GM12878 (cell line): ENCODE data around the gene HCN1. TPM values are rescaled to one million over a fixed set of nuclear protein-coding genes. Genes with fewer than 3 reads are reported as not detected.

Experiments
- ATAC-seq: fragments of 200-7000 bp; cut with Tn5 transposase; 3 replicates; pipeline ENCODE4 v1.9.1; 2020; ENCODE audit warnings: mild to moderate bottlenecking, moderate library complexity
- BruUV-seq: library from RNA; stranded (reverse); fragments of 400-500 nt; replicated peaks from 2 replicates; lab custom pipeline; 2021; lab: Mats Ljungman, UMichigan
- CTCF ChIA-PET: fragments of 300-600 bp; sonication (Branson Sonifier 250); formaldehyde crosslinking; extraction: SDS; loops from one replicate; lab custom pipeline; 2021; ENCODE audit warnings: inconsistent platforms; lab: Yijun Ruan, JAX
- POLR2A ChIA-PET: fragments of 350-600 bp; formaldehyde crosslinking; extraction: SDS; loops from one replicate; lab custom pipeline; 2021; ENCODE audit warnings: inconsistent platforms; lab: Charles Lee
- RAD21 ChIA-PET: fragments of 300-600 bp; sonication (Branson Sonifier 250); formaldehyde crosslinking; loops from one replicate; lab custom pipeline; 2023; ENCODE audit warnings: antibody characterized with exemption; ENCODE audit not compliant: unreplicated experiment; lab: Charles Lee
- SMC1A ChIA-PET: fragments of 300-600 bp; sonication (Branson Sonifier 250); formaldehyde crosslinking; loops from one replicate; lab custom pipeline; 2023; ENCODE audit not compliant: unreplicated experiment, uncharacterized antibody; lab: Charles Lee
- DNase-seq: peaks from one replicate; pipeline ENCODE4 v3.0.0-alpha.2; 2011; ENCODE audit warnings: low read depth, low spot score
- FAIRE-seq: peaks from 3 replicates; lab custom pipeline; 2011; peaks lifted over from hg19 to GRCh38; lab: Jason Lieb, UNC
- H2AFZ ChIP-seq: 2 replicates; pipeline ENCODE4 v1.6.0; 2011; ENCODE audit warnings: low read depth, low read length, control low read depth; ENCODE audit not compliant: control insufficient read depth
- H3K27ac ChIP-seq: 2 replicates; pipeline ENCODE4 v1.5.1; 2011; ENCODE audit warnings: control low read depth; ENCODE audit not compliant: control insufficient read depth, insufficient read depth
- H3K27me3 ChIP-seq, 2 experiments: replicated peaks in 1 of 2; 2 replicates each; pipeline versions ENCODE4 v1.6.0 to v1.6.1; 2011; ENCODE audit warnings: low read length in 1 of 2; ENCODE audit not compliant: control insufficient read depth in 2 of 2, insufficient read depth in 2 of 2
- H3K36me3 ChIP-seq, 2 experiments: 2 replicates each; pipeline ENCODE4 v1.5.1; 2011; ENCODE audit warnings: low read length in 1 of 2; ENCODE audit not compliant: control insufficient read depth in 2 of 2, insufficient read depth in 2 of 2
- H3K4me1 ChIP-seq: 2 replicates; pipeline ENCODE4 v1.6.1; 2011; ENCODE audit warnings: mild to moderate bottlenecking, low read length, moderate library complexity, mixed read lengths; ENCODE audit not compliant: control insufficient read depth, insufficient read depth
- H3K4me2 ChIP-seq: 2 replicates; pipeline ENCODE4 v1.6.0; 2011; ENCODE audit warnings: control low read depth; ENCODE audit not compliant: control insufficient read depth, insufficient read depth
- H3K4me3 ChIP-seq: fragments of 200-600 bp; sonication (generic); 2 replicates; pipeline ENCODE4 v1.5.1; 2016
- H3K79me2 ChIP-seq: 2 replicates; pipeline ENCODE4 v1.6.0; 2011; ENCODE audit warnings: low read length; ENCODE audit not compliant: control insufficient read depth, insufficient read depth
- H3K9ac ChIP-seq: 2 replicates; pipeline ENCODE4 v1.8.0; 2011; ENCODE audit warnings: low read length, control low read depth, mixed read lengths; ENCODE audit not compliant: control insufficient read depth, insufficient read depth
- H3K9me3 ChIP-seq: replicated peaks from 3 replicates; pipeline ENCODE4 v1.5.1; 2011; ENCODE audit warnings: mild to moderate bottlenecking, low read length; ENCODE audit not compliant: control insufficient read depth, insufficient read depth
- H4K20me1 ChIP-seq: 2 replicates; pipeline ENCODE4 v1.6.0; 2011; ENCODE audit not compliant: control insufficient read depth, insufficient read depth
- CREB1 ChIP-seq: IDR thresholded peaks from 2 replicates; pipeline ENCODE4 v1.6.1; 2012; ENCODE audit warnings: low read depth, mild to moderate bottlenecking, inconsistent platforms
- CUX1 ChIP-seq: IDR thresholded peaks from 2 replicates; pipeline ENCODE4 v1.6.1; 2012; ENCODE audit warnings: improper control_type of control experiment, low read depth, low read length; ENCODE audit not compliant: insufficient replicate concordance
- E4F1 ChIP-seq: fragments of 450-650 bp; IDR thresholded peaks from 2 replicates; pipeline ENCODE4 v1.6.1; 2018; ENCODE audit warnings: borderline replicate concordance, mild to moderate bottlenecking; ENCODE audit not compliant: partially characterized antibody
- ELK1 ChIP-seq: IDR thresholded peaks from 2 replicates; pipeline ENCODE4 v1.6.1; 2012; ENCODE audit warnings: low read depth, low read length, improper control_type of control experiment
- KLF5 ChIP-seq: fragments of 450-650 bp; IDR thresholded peaks from 2 replicates; pipeline ENCODE4 v1.6.1; 2014; ENCODE audit warnings: mild to moderate bottlenecking; ENCODE audit not compliant: partially characterized antibody
- PAX5 ChIP-seq: IDR thresholded peaks from 2 replicates; pipeline ENCODE4 v1.6.1; 2011; ENCODE audit warnings: low read depth, low read length, borderline replicate concordance
- PAX8 ChIP-seq: fragments of 450-650 bp; IDR thresholded peaks from 2 replicates; pipeline ENCODE4 v1.6.1; 2017; ENCODE audit warnings: mild to moderate bottlenecking, moderate library complexity
- SRF ChIP-seq, 2 experiments: IDR thresholded peaks; 2 replicates each; pipeline ENCODE4 v1.6.1; 2011; ENCODE audit warnings: low read depth in 2 of 2, low read length in 2 of 2, mild to moderate bottlenecking in 1 of 2, moderate library complexity in 1 of 2
- WGBS: methylation state at CpG from one replicate; pipeline ENCODE4 v1.1.6; 2016; ENCODE audit warnings: low lambda C conversion rate; ENCODE audit not compliant: insufficient replicate concordance, insufficient coverage; ENCODE audit errors: missing lambda C conversion rate; 5-methylcytosine and 5-hydroxymethylcytosine counted together
- in situ Hi-C: fragments of 300-500 bp; cut with MboI; formaldehyde crosslinking; loops from 9 replicates; pipeline ENCODE4 v1.14.3; 2018; ENCODE audit warnings: mixed read lengths
- intact Hi-C: fragments of 100-400 bp; cut with micrococcal nuclease; formaldehyde crosslinking; loops from one replicate; pipeline ENCODE4 v1.14.2; 2022; ENCODE audit not compliant: unreplicated experiment
- polyA plus RNA-seq, 11 experiments: library from polyadenylated mRNA; depleted of rRNA in 4 of 11; unstranded in 6 of 11; stranded (reverse) in 5 of 11; fragments of >200 nt; fragmentation: Nextera tagmentation in 4 of 11; fragmentation: Illumina TruSeq in 1 of 11; extraction: Ambion mirVana in 4 of 11; extraction: Trizol in 1 of 11; gene quantifications; 1 replicate in 1 of 11; 2 replicates in 10 of 11; pipeline versions ENCODE4 v1.2.1 to v1.2.3, GENCODE V29; 2011 to 2016; ENCODE audit warnings: inconsistent platforms in 2 of 11, missing spikeins in 2 of 11, low read depth in 1 of 11
- total RNA-seq, 4 experiments: library from RNA; depleted of rRNA in 3 of 4; stranded (reverse); fragments of >200 nt in 3 of 4; fragmentation: Illumina TruSeq in 1 of 4; extraction: Trizol in 1 of 4; gene quantifications; 2 replicates each; pipeline versions ENCODE4 v1.2.1 to v1.2.3, GENCODE V29; 2013 to 2021
- TF ChIP-seq, protein P1 (sequence below): IDR thresholded peaks from 2 replicates; pipeline ENCODE4 v1.6.1; 2012; ENCODE audit warnings: low read length, inconsistent platforms
- TF ChIP-seq, protein P2 (sequence below): IDR thresholded peaks from 2 replicates; pipeline ENCODE4 v1.6.1; 2011; ENCODE audit warnings: borderline replicate concordance, low read depth, mild to moderate bottlenecking, moderate library complexity, low read length; ENCODE audit not compliant: insufficient read depth, poor library complexity, severe bottlenecking

The HCN1 gene
- total and polyA plus RNA-seq, 10 of the 15 experiments (the other 5 are each of a cell fraction or from before 2014, with no cell fraction given), result not detected

DNA sequence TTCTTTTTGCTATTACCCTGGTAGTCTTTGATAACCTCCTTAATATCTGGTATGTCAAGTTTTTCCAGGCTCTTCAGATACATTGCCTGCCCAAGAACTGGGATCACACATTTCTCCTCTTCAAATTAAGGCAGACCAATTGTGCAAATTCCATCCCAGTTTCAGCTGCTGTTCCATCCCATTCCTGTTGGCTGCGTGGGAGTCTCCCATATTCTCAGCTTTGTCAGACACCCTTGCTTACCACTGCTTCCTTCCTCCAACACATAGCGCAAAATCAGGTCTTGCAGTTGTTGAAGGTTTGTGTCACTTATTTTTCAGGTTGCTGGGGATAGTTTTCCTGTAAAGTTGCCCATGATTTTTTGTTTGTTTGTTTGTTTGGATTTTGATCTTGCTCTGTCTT, 15.2 kb downstream of the HCN1 start:
- CTCF ChIA-PET, result no interaction called here
- POLR2A ChIA-PET, result no interaction called here
- in situ Hi-C loops (no loop called here), intact Hi-C loops (no loop called here)
- SMC1A ChIA-PET, result no interaction called here
- Histone ChIP-seq H2AFZ (no peak overlapping the region), H3K4me1 (no peaks in the 10 kb centered on the region), H3K4me3 (no peak overlapping the region), H3K36me3 (no peaks in the 10 kb centered on the region), H3K4me2 (no peak overlapping the region), H3K9me3 (no peaks in the 10 kb centered on the region), H3K9ac (no peak overlapping the region), H4K20me1 (no peaks in the 10 kb centered on the region), H3K27ac (no peak overlapping the region), H3K27me3 (no peaks in the 10 kb centered on the region), H3K79me2 (no peaks in the 10 kb centered on the region)
- RAD21 ChIA-PET, result no interaction called here
- no peak for ATAC-seq
- 45% methylated on average over 2 of the region's 2 CpGs for WGBS
- no peak for FAIRE-seq
- no peak for DNase-seq
- BruUV-seq, result no TSS peak
- no peak for TF ChIP-seq CUX1
- TF ChIP-seq, protein P1, sequence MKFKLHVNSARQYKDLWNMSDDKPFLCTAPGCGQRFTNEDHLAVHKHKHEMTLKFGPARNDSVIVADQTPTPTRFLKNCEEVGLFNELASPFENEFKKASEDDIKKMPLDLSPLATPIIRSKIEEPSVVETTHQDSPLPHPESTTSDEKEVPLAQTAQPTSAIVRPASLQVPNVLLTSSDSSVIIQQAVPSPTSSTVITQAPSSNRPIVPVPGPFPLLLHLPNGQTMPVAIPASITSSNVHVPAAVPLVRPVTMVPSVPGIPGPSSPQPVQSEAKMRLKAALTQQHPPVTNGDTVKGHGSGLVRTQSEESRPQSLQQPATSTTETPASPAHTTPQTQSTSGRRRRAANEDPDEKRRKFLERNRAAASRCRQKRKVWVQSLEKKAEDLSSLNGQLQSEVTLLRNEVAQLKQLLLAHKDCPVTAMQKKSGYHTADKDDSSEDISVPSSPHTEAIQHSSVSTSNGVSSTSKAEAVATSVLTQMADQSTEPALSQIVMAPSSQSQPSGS, result no peak
- TF ChIP-seq PAX8, result no peak
- no peak for TF ChIP-seq E4F1
- no peak for TF ChIP-seq ELK1
- TF ChIP-seq, protein P2, sequence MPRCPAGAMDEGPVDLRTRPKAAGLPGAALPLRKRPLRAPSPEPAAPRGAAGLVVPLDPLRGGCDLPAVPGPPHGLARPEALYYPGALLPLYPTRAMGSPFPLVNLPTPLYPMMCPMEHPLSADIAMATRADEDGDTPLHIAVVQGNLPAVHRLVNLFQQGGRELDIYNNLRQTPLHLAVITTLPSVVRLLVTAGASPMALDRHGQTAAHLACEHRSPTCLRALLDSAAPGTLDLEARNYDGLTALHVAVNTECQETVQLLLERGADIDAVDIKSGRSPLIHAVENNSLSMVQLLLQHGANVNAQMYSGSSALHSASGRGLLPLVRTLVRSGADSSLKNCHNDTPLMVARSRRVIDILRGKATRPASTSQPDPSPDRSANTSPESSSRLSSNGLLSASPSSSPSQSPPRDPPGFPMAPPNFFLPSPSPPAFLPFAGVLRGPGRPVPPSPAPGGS, result no peak
- TF ChIP-seq PAX5, result no peak
- no peak for TF ChIP-seq SRF (IDR thresholded peaks at IDR 0.05; ENCODE audit: low read depth in 2 of 2, low read length in 2 of 2)
- no peak for TF ChIP-seq KLF5
- TF ChIP-seq CREB1, result no peak
